Thyroid gland (tissue), 4 donors: Measurements from ENCODE around the gene CDH26.

Experiments used
- CTCF ChIP-seq, 6 experiments: fragments of 200-600 bp in 3 of 6; fragments of 450-650 bp in 3 of 6; sonication (generic) in 3 of 6; IDR thresholded peaks; one replicate each; pipeline ENCODE4 v1.5.1; 2016 to 2019; ENCODE audit warnings: antibody characterized with exemption in 6 of 6, mild to moderate bottlenecking in 2 of 6, inconsistent platforms in 1 of 6, moderate library complexity in 1 of 6
- POLR2A ChIP-seq, 2 donors: fragments of 450-650 bp; IDR thresholded peaks; one replicate each; pipeline ENCODE4 v1.6.1; 2017; ENCODE audit warnings: antibody characterized with exemption in 2 of 2, mild to moderate bottlenecking in 2 of 2, moderate library complexity in 1 of 2

- TF ChIP-seq CTCF (IDR thresholded peaks at IDR 0.05) (peak in 2 of 6 experiments; percentile 11 to 22), POLR2A (IDR thresholded peaks at IDR 0.05) (no peak)
These were observed 3.0 kb upstream of the CDH26 start for GRCh38 chr20:59955131-59955796.
